Breast epithelium (tissue), 4 donors: ENCODE measurements around the gene MRC2. TPM values are rescaled to one million over a fixed set of nuclear protein-coding genes. Genes with fewer than 3 reads are reported as not detected.

Experiments
- DNase-seq, 2 donors: peaks; one replicate each; pipeline ENCODE4 v3.0.0-alpha.2; 2019; ENCODE audit warnings: low spot score in 2 of 2
- H3K27ac ChIP-seq, 2 donors: fragments of 200-600 bp; sonication (generic) in 1 of 2; one replicate each; pipeline ENCODE4 v1.5.1; 2016 to 2019; ENCODE audit warnings: mild to moderate bottlenecking in 1 of 2
- H3K27me3 ChIP-seq, 2 donors: fragments of 200-600 bp; sonication (generic) in 1 of 2; one replicate each; pipeline versions ENCODE4 v1.5.1 to v1.6.0; 2017 to 2019; ENCODE audit warnings: control low read depth in 1 of 2, mild to moderate bottlenecking in 1 of 2
- H3K36me3 ChIP-seq: fragments of 200-600 bp; one replicate; pipeline ENCODE4 v1.5.1; 2019
- H3K4me1 ChIP-seq, 2 donors: fragments of 200-600 bp; sonication (generic); one replicate each; pipeline ENCODE4 v1.5.1; 2016 to 2019; ENCODE audit warnings: control low read depth in 1 of 2
- H3K4me3 ChIP-seq, 3 donors: fragments of 200-600 bp; sonication (generic); 1 replicate in 2 of 3; 2 replicates in 1 of 3; pipeline ENCODE4 v1.5.1; 2016 to 2019; ENCODE audit warnings: mild to moderate bottlenecking in 3 of 3, moderate library complexity in 2 of 3
- H3K9me3 ChIP-seq, 2 donors: fragments of 200-600 bp; sonication (generic) in 1 of 2; one replicate each; pipeline ENCODE4 v1.5.1; 2016 to 2019; ENCODE audit warnings: control low read depth in 1 of 2
- POLR2A ChIP-seq: fragments of 450-650 bp; IDR thresholded peaks from one replicate; pipeline ENCODE4 v1.6.1; 2016; ENCODE audit warnings: antibody characterized with exemption, mild to moderate bottlenecking, moderate library complexity
- POLR2AphosphoS5 ChIP-seq, 3 donors: sonication (generic); formaldehyde crosslinking; IDR thresholded peaks; one replicate each; pipeline ENCODE4 v1.6.1; 2017; ENCODE audit warnings: antibody characterized with exemption in 3 of 3
- intact Hi-C: fragments of 100-400 bp; cut with DNase I; formaldehyde crosslinking; loops from one replicate; pipeline ENCODE4 v1.15.1; 2023; ENCODE audit warnings: low total_unique reads
- total RNA-seq, 3 donors: library from RNA; depleted of rRNA; stranded (reverse); fragments of >200 nt; gene quantifications; one replicate each; pipeline ENCODE4 v1.1.0, GENCODE V29; 2016
- TF ChIP-seq, protein P1 (sequence below), 3 donors: fragments of 450-650 bp; IDR thresholded peaks; one replicate each; pipeline ENCODE4 v1.5.1; 2016 to 2017; ENCODE audit warnings: antibody characterized with exemption in 3 of 3, mild to moderate bottlenecking in 3 of 3, moderate library complexity in 3 of 3

Gene MRC2
- total RNA-seq, 3 donors from 2014 or later, result 28.4 to 40.2 (median 37.4) TPM

DNA sequence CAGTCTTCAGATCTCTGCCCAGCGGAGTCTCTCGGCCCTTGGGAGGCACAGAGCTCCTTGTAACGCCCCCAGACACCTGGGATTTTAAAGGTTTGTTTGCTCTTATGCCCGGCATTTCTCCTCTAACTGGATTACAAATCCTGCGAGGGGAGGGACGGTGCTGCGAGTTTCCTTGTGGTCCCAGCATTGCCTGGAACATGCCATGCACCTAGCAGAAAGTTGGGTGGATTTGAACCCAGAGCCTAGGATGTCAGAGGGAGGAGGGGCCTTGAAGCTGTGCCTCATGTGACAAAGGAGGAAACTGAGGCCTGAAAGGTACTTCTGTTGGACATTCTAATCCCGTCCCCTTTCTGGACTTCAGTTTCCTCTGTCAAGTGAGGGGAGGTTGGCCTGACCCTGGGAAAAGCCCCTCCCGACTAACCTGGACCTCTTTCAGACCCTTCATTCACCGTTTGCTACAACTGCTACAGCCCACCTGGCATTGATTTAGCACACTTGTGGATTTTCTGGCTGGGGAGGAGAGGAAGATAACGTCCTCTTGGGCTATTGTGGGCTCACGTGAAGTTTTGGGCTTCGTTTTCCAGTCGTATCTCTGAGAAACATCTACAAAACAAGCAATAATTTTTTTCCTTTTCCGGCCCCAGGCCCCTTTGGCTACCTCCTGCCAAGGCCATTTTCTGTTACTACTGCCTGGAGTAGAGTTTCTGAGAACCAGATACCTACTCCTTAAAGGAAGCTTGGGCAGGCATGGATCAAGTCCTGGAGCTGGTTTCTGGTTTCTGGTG, 30.9 kb downstream of the MRC2 start:
- Histone ChIP-seq H3K9me3 (no peaks in the 10 kb centered on the region), H3K4me1 (peaks cover 8 to 11% of the 10 kb centered on the region in 2 donors), H3K27ac (peak overlapping the region; percentile 52 to 54), H3K36me3 (no peaks in the 10 kb centered on the region), H3K27me3 (no peaks in the 10 kb centered on the region), H3K4me3 (no peak overlapping the region)
- intact Hi-C loops, result no loop called here
- TF ChIP-seq, protein P1, sequence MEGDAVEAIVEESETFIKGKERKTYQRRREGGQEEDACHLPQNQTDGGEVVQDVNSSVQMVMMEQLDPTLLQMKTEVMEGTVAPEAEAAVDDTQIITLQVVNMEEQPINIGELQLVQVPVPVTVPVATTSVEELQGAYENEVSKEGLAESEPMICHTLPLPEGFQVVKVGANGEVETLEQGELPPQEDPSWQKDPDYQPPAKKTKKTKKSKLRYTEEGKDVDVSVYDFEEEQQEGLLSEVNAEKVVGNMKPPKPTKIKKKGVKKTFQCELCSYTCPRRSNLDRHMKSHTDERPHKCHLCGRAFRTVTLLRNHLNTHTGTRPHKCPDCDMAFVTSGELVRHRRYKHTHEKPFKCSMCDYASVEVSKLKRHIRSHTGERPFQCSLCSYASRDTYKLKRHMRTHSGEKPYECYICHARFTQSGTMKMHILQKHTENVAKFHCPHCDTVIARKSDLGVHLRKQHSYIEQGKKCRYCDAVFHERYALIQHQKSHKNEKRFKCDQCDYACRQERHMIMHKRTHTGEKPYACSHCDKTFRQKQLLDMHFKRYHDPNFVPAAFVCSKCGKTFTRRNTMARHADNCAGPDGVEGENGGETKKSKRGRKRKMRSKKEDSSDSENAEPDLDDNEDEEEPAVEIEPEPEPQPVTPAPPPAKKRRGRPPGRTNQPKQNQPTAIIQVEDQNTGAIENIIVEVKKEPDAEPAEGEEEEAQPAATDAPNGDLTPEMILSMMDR (IDR thresholded peaks at IDR 0.05), result no peak
- TF ChIP-seq POLR2A, result no peak
- no peak for TF ChIP-seq POLR2AphosphoS5 (IDR thresholded peaks at IDR 0.05)
- DNase-seq, result no peak

DNA sequence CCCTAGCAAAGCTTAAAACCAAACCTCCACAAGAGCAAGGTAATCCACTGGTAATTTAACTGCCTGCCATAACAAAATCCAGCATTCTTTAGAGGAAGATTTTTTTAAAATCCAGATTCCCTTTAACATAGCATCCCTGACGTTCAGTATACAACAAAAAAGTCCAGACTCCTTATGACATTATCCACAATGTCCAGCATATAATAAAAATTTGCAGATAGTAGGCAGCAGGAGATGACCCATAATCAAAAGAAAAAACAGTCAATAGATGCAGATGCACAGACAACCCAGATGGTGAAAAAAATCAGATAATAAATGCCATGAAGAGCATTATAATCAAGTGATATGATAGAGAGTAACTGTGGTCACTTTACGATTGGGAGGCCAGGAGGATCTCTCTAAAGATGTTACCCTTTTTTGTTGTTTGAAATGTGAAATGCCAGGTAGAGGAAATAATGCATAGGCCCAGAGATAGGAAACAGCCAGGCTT, 33.2 kb downstream of the MRC2 start:
- no peaks in the 10 kb centered on the region for H3K9me3 ChIP-seq
- intact Hi-C loops, result no loop called here
- no peak overlapping the region for H3K4me3 ChIP-seq
- H3K4me1 ChIP-seq, result peaks cover 0 to 5% of the 10 kb centered on the region in 2 donors
- H3K27me3 ChIP-seq, result no peaks in the 10 kb centered on the region
- TF ChIP-seq POLR2A, result no peak
- TF ChIP-seq, protein P1 (IDR thresholded peaks at IDR 0.05), result no peak
- TF ChIP-seq POLR2AphosphoS5 (IDR thresholded peaks at IDR 0.05), result no peak
- no peaks in the 10 kb centered on the region for H3K36me3 ChIP-seq
- H3K27ac ChIP-seq, result no peak overlapping the region
- DNase-seq, result no peak

DNA sequence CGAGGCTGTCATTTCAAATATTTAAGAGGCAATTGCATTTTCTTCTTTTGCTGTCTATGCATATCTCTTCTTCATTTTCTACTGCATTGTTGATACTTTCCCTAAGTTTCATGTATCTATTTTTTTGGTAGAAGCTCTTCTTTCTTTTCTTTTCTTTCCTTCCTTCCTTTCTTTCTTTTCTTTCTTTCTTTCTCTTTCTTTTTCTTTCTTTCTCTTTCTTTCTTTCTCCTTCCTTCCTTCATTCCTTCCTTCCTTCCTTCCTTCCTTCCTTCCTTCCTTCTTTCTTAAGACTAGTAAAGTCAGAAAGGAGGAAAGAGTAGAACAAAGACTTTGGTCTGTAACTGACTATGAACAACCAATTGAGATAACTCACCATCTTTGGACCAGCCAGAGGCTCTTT, 33.9 kb downstream of the MRC2 start:
- H3K9me3 ChIP-seq, result no peaks in the 10 kb centered on the region
- intact Hi-C loops, result no loop called here
- H3K27ac ChIP-seq, result no peak overlapping the region
- DNase-seq, result no peak
- no peaks in the 10 kb centered on the region for H3K27me3 ChIP-seq
- H3K4me3 ChIP-seq, result no peak overlapping the region
- no peaks in the 10 kb centered on the region for H3K36me3 ChIP-seq
- H3K4me1 ChIP-seq, result peaks cover 0 to 5% of the 10 kb centered on the region in 2 donors
- TF ChIP-seq, protein P1 (IDR thresholded peaks at IDR 0.05), result no peak
- TF ChIP-seq POLR2A, result no peak
- TF ChIP-seq POLR2AphosphoS5 (IDR thresholded peaks at IDR 0.05), result no peak

DNA sequence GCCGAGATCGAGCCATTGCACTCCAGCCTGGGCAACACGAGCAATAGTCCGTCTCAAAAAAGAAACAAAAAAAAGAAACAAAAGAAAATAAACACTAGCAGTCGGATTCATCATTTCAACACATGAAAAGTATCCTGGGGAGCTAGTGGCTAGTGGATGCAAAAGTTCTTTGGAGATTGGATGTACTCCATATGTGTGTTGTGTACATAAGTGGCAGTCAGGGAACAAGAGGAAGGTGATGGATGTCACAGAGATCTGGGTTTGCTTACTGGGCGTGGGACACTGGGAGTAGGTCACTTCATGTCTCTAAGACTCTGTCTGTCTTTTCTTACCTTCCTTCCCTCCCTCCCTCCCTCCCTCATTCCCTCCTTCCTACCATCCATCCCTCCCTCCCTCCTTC, 35.4 kb downstream of the MRC2 start:
- no peaks in the 10 kb centered on the region for H3K27me3 ChIP-seq
- H3K36me3 ChIP-seq, result no peaks in the 10 kb centered on the region
- no peak overlapping the region for H3K27ac ChIP-seq
- H3K4me1 ChIP-seq, result peaks cover 0 to 2% of the 10 kb centered on the region in 2 donors
- no peak for DNase-seq
- no peak for TF ChIP-seq POLR2A
- TF ChIP-seq POLR2AphosphoS5 (IDR thresholded peaks at IDR 0.05), result no peak
- TF ChIP-seq, protein P1 (IDR thresholded peaks at IDR 0.05), result no peak
- no peak overlapping the region for H3K4me3 ChIP-seq
- H3K9me3 ChIP-seq, result no peaks in the 10 kb centered on the region
- intact Hi-C loops, result no loop called here

DNA sequence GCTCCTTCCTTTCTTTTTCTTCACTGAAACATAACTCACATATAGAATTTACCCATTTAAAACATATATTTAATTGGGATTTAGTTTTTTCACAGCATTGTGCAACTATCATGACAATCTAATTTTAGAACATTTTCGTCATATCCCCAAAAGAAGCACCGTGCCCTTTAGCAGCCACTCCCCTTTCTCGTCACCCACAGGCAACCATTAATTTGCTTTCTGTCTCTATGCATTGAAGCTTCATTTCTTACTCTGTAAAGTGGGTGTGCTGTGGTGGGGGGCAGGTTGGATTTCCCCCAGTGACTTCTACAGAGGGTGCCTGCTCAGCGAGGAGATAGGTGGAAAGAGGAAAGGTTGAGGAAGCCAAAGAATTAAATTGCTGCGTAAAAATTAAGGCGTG, 35.8 kb downstream of the MRC2 start:
- no peak for TF ChIP-seq POLR2A
- TF ChIP-seq, protein P1 (IDR thresholded peaks at IDR 0.05), result no peak
- TF ChIP-seq POLR2AphosphoS5 (IDR thresholded peaks at IDR 0.05), result no peak
- H3K4me1 ChIP-seq, result no peaks in the 10 kb centered on the region
- H3K36me3 ChIP-seq, result no peaks in the 10 kb centered on the region
- intact Hi-C loops, result no loop called here
- no peaks in the 10 kb centered on the region for H3K27me3 ChIP-seq
- H3K4me3 ChIP-seq, result no peak overlapping the region
- no peaks in the 10 kb centered on the region for H3K9me3 ChIP-seq
- no peak overlapping the region for H3K27ac ChIP-seq
- DNase-seq, result no peak
